SK-N-SH treated with all-trans-retinoic acid at 6 μM for 48 hours (cell line): ENCODE measurements around the gene CBLIF.

Source experiments
- CSDC2 ChIP-seq: fragments of 250-450 bp; sonication (Bioruptor Pico); IDR thresholded peaks from 2 replicates; pipeline ENCODE4 v1.5.0; 2020; ENCODE audit warnings: mild to moderate bottlenecking, moderate library complexity
- PPARA ChIP-seq: fragments of 250-450 bp; sonication (Bioruptor Pico); IDR thresholded peaks from 2 replicates; pipeline ENCODE4 v1.5.0; 2020; ENCODE audit warnings: mild to moderate bottlenecking, borderline replicate concordance
- SNAI2 ChIP-seq: fragments of 250-450 bp; sonication (Bioruptor Pico); IDR thresholded peaks from 2 replicates; pipeline ENCODE4 v1.5.0; 2020; ENCODE audit warnings: mild to moderate bottlenecking, moderate library complexity
- TF ChIP-seq, protein P1 (sequence below): fragments of 250-450 bp; sonication (Bioruptor Pico); IDR thresholded peaks from 2 replicates; pipeline ENCODE4 v1.5.1; 2021; ENCODE audit warnings: mild to moderate bottlenecking, moderate library complexity
- TF ChIP-seq, protein P2 (sequence below): fragments of 250-450 bp; sonication (Bioruptor Pico); IDR thresholded peaks from 2 replicates; pipeline ENCODE4 v1.8.0; 2020; ENCODE audit warnings: mild to moderate bottlenecking, moderate library complexity, borderline replicate concordance
- TF ChIP-seq, protein P3 (sequence below): fragments of 250-450 bp; sonication (Bioruptor Pico); IDR thresholded peaks from 2 replicates; pipeline ENCODE4 v1.5.1; 2020; ENCODE audit warnings: low read depth, mild to moderate bottlenecking, moderate library complexity

DNA sequence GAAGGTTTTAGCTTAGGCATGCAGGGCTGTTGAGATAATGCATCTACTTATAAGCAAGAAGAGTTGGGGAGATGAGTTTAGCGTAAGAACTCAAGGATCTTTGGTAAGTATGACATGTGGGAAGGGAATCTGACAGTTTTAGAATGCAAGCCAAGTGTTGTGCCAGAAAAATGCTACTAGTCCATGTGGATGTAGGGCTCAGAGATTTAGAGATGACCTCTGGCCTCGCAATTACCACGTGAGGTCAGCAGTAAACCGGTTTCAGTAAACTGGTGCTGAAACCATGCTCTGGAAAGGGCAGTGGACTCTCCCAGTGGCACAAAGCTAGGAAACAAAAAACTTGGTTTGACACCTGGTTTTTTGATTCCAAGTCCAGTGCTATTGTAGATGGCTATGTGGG, 53.7 kb downstream of the CBLIF start:
- TF ChIP-seq, protein P1, sequence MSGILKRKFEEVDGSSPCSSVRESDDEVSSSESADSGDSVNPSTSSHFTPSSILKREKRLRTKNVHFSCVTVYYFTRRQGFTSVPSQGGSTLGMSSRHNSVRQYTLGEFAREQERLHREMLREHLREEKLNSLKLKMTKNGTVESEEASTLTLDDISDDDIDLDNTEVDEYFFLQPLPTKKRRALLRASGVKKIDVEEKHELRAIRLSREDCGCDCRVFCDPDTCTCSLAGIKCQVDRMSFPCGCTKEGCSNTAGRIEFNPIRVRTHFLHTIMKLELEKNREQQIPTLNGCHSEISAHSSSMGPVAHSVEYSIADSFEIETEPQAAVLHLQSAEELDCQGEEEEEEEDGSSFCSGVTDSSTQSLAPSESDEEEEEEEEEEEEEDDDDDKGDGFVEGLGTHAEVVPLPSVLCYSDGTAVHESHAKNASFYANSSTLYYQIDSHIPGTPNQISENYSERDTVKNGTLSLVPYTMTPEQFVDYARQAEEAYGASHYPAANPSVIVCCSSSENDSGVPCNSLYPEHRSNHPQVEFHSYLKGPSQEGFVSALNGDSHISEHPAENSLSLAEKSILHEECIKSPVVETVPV (CRISPR knock-in tag) = no peak
- TF ChIP-seq SNAI2 (CRISPR knock-in tag) (no peak), CSDC2 (CRISPR knock-in tag) (no peak), PPARA (CRISPR knock-in tag) (no peak)
- TF ChIP-seq, protein P2, sequence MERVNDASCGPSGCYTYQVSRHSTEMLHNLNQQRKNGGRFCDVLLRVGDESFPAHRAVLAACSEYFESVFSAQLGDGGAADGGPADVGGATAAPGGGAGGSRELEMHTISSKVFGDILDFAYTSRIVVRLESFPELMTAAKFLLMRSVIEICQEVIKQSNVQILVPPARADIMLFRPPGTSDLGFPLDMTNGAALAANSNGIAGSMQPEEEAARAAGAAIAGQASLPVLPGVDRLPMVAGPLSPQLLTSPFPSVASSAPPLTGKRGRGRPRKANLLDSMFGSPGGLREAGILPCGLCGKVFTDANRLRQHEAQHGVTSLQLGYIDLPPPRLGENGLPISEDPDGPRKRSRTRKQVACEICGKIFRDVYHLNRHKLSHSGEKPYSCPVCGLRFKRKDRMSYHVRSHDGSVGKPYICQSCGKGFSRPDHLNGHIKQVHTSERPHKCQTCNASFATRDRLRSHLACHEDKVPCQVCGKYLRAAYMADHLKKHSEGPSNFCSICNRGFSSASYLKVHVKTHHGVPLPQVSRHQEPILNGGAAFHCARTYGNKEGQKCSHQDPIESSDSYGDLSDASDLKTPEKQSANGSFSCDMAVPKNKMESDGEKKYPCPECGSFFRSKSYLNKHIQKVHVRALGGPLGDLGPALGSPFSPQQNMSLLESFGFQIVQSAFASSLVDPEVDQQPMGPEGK (CRISPR knock-in tag) = no peak
- TF ChIP-seq, protein P3, sequence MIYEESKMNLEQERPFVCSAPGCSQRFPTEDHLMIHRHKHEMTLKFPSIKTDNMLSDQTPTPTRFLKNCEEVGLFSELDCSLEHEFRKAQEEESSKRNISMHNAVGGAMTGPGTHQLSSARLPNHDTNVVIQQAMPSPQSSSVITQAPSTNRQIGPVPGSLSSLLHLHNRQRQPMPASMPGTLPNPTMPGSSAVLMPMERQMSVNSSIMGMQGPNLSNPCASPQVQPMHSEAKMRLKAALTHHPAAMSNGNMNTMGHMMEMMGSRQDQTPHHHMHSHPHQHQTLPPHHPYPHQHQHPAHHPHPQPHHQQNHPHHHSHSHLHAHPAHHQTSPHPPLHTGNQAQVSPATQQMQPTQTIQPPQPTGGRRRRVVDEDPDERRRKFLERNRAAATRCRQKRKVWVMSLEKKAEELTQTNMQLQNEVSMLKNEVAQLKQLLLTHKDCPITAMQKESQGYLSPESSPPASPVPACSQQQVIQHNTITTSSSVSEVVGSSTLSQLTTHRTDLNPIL (CRISPR knock-in tag) = no peak
